GM13977 (cell line): Measurements from ENCODE around the gene ZBTB8A.
"Not testable (repeated sequence)": the region's sequence is repeated elsewhere in the genome, so short reads cannot be mapped to it uniquely, and the experiment has no call there.

Source experiments
- DNase-seq: peaks from one replicate; pipeline ENCODE4 v3.0.0; 2012; ENCODE audit warnings: low spot score
- in situ Hi-C: fragments of 300-500 bp; cut with MboI; formaldehyde crosslinking; loops from one replicate; pipeline ENCODE4 v1.12.0; 2022; ENCODE audit warnings: low sequenced_read_pairs, low pct_unique_long_range_greater_than_20kb, mixed read lengths, inconsistent platforms; ENCODE audit not compliant: unreplicated experiment
- TF ChIP-seq, protein P1 (sequence below): IDR thresholded peaks from 2 replicates; pipeline ENCODE4 v1.5.1; 2012; ENCODE audit warnings: mild to moderate bottlenecking, control low read depth; ENCODE audit not compliant: insufficient read depth; ENCODE audit errors: extremely low read depth, missing control alignments

Gene ZBTB8A

DNA sequence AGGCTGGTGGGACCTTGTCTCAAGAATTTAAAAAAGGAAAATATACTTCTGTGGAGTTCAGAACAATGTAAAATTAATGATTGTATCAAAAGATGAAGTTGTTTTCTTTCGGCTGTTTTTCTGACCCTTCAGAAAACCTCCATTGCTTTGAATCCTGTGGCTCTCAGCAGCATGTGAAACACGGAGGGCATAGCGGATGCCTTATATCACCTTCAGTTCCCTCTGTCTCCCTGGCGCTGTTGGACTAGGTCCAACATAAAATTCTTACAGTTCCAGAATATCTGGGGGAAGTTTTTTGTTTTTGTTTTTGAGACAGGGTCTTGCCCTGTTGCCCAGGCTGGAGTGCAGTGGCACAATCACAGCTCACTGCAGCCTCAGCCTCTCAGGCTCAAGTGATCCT lies 7.4 kb downstream of the ZBTB8A start:
- in situ Hi-C loops, result no loop called here
- TF ChIP-seq, protein P1, sequence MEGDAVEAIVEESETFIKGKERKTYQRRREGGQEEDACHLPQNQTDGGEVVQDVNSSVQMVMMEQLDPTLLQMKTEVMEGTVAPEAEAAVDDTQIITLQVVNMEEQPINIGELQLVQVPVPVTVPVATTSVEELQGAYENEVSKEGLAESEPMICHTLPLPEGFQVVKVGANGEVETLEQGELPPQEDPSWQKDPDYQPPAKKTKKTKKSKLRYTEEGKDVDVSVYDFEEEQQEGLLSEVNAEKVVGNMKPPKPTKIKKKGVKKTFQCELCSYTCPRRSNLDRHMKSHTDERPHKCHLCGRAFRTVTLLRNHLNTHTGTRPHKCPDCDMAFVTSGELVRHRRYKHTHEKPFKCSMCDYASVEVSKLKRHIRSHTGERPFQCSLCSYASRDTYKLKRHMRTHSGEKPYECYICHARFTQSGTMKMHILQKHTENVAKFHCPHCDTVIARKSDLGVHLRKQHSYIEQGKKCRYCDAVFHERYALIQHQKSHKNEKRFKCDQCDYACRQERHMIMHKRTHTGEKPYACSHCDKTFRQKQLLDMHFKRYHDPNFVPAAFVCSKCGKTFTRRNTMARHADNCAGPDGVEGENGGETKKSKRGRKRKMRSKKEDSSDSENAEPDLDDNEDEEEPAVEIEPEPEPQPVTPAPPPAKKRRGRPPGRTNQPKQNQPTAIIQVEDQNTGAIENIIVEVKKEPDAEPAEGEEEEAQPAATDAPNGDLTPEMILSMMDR, result no peak
- no peak for DNase-seq

DNA sequence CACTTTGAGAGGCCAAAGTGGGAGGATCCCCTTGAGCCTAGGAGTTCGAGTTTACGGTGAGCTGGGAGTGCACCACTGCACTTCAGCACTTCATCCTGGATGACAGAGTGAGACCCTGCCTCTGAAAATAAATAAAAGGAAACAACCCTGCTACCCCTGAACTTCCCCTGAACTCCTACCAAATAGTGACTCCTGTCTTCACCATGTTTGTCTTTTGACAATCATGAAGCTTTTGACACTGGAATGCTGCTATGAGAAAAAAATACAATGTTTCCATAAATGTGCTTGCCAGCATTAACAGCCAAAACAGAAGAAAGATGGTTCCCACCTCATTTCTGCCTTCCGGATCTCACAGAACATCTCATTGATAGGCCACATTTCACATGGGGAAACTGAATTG lies 10.4 kb downstream of the ZBTB8A start:
- TF ChIP-seq, protein P1, result no peak

GRCh38 chr1:32554288-32554687 lies 15.1 kb downstream of the ZBTB8A start:
- TF ChIP-seq, protein P1, result no peak
- in situ Hi-C loops, result no loop called here
- no peak for DNase-seq

More for the DNA sequence above, 10.4 kb downstream of the ZBTB8A start:
- in situ Hi-C loops, result no loop called here
- DNase-seq, result no peak

- in situ Hi-C loops, DNase-seq: not testable (repeated sequence)
Measured at GRCh38 chr1:32557035-32557434, 17.8 kb downstream of the ZBTB8A start.

- DNase-seq, result no peak
- in situ Hi-C loops, result no loop called here
- TF ChIP-seq, protein P1, result no peak
Measured at GRCh38 chr1:32557812-32558211, 18.6 kb downstream of the ZBTB8A start.

DNA sequence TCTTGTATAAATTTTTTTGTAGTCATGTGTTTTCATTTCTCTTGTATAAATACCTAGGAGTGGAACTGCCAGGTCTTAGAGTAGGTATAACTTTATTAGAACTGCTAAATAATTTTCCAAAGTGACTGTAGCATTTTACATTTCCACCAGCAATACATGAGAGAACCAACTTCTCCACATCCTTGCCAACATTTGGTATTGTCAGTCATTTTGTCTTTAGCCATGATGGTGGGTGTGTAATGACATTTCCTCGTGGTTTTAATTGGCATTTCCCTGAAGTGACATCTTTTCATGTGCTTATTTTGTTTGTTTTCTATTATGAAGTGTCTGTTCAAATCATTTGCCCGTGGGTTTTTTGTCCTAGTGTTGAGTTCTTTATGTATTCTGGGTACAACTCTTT lies 29.7 kb downstream of the ZBTB8A start:
- TF ChIP-seq, protein P1, result no peak
- in situ Hi-C loops, result no loop called here

GRCh38 chr1:32580348-32581017 lies 41.3 kb downstream of the ZBTB8A start:
- TF ChIP-seq, protein P1, result no peak
- no peak for DNase-seq
- in situ Hi-C loops, result no loop called here

More for the DNA sequence above, 29.7 kb downstream of the ZBTB8A start:
- DNase-seq, result no peak
